PC-3 (cell line): Measurements from ENCODE around the gene UNC5B. TPM values are rescaled to one million over a fixed set of nuclear protein-coding genes. Genes with fewer than 3 reads are reported as not detected.

Experiments
- ATAC-seq: fragments of 200-7000 bp; cut with Tn5 transposase; 2 replicates; pipeline ENCODE4 v1.9.1; 2020; ENCODE audit warnings: mild to moderate bottlenecking, moderate library complexity
- BruUV-seq: library from RNA; stranded (reverse); fragments of 400-500 nt; replicated peaks from 2 replicates; lab custom pipeline; 2021; lab: Mats Ljungman, UMichigan
- CTCF ChIA-PET: fragments of 300-600 bp; sonication (Branson Sonifier 250); formaldehyde crosslinking; loops from one replicate; lab custom pipeline; 2022; ENCODE audit warnings: antibody characterized with exemption; lab: Charles Lee
- POLR2A ChIA-PET: fragments of 300-600 bp; sonication (Branson Sonifier 250); formaldehyde crosslinking; loops from one replicate; lab custom pipeline; 2022; ENCODE audit warnings: antibody characterized with exemption; ENCODE audit not compliant: unreplicated experiment; lab: Charles Lee
- DNase-seq: peaks from one replicate; pipeline ENCODE4 v3.0.0-alpha.2; 2015
- H2AFZ ChIP-seq: fragments of 300-600 bp; sonication (generic); 2 replicates; pipeline ENCODE4 v1.6.0; 2016; ENCODE audit warnings: antibody characterized with exemption, low read length
- H3F3A ChIP-seq: fragments of 300-600 bp; sonication (generic); one replicate; pipeline ENCODE4 v1.6.0; 2017; ENCODE audit warnings: antibody characterized with exemption, low read length, control low read depth, mild to moderate bottlenecking; ENCODE audit not compliant: unreplicated experiment
- H3K27ac ChIP-seq: fragments of 300-600 bp; sonication (generic); 2 replicates; pipeline ENCODE4 v1.5.1; 2016; ENCODE audit warnings: mild to moderate bottlenecking, low read length
- H3K27me3 ChIP-seq: fragments of 300-600 bp; sonication (generic); 2 replicates; pipeline ENCODE4 v1.6.1; 2016; ENCODE audit warnings: low read length, mixed read lengths
- H3K36me3 ChIP-seq: fragments of 300-600 bp; sonication (generic); 2 replicates; pipeline ENCODE4 v1.6.1; 2016; ENCODE audit warnings: low read depth, mixed run types, low read length, mixed read lengths
- H3K4me1 ChIP-seq: fragments of 300-600 bp; sonication (generic); 2 replicates; pipeline ENCODE4 v1.5.1; 2016; ENCODE audit warnings: low read length; ENCODE audit not compliant: insufficient read depth
- H3K4me2 ChIP-seq: fragments of 300-600 bp; sonication (generic); 2 replicates; pipeline ENCODE4 v1.6.0; 2016; ENCODE audit warnings: low read length
- H3K4me3 ChIP-seq: fragments of 300-600 bp; sonication (generic); 2 replicates; pipeline ENCODE4 v1.5.1; 2016; ENCODE audit warnings: mild to moderate bottlenecking, low read length, mixed read lengths
- H3K79me2 ChIP-seq: fragments of 300-600 bp; sonication (generic); 2 replicates; pipeline ENCODE4 v1.6.1; 2017; ENCODE audit warnings: low read length, mixed read lengths
- H3K9ac ChIP-seq: fragments of 300-600 bp; sonication (generic); 2 replicates; pipeline ENCODE4 v1.6.0; 2016; ENCODE audit warnings: mild to moderate bottlenecking, low read length
- H3K9me2 ChIP-seq: fragments of 300-600 bp; sonication (generic); replicated peaks from 2 replicates; pipeline ENCODE4 v1.6.1; 2016; ENCODE audit warnings: mixed run types, low read length, mixed read lengths
- H3K9me3 ChIP-seq: fragments of 300-600 bp; sonication (generic); 2 replicates; pipeline ENCODE4 v1.6.1; 2016; ENCODE audit warnings: low read length, mixed read lengths
- H4K20me1 ChIP-seq: fragments of 300-600 bp; sonication (generic); 2 replicates; pipeline ENCODE4 v1.6.1; 2016; ENCODE audit warnings: low read length, mixed read lengths
- EZH2 ChIP-seq: fragments of 300-600 bp; sonication (generic); IDR thresholded peaks from one replicate; pipeline ENCODE4 v1.6.1; 2017; ENCODE audit warnings: antibody characterized with exemption, mild to moderate bottlenecking, low read length; ENCODE audit not compliant: unreplicated experiment
- EZH2phosphoT487 ChIP-seq: fragments of 300-600 bp; sonication (generic); IDR thresholded peaks from 2 replicates; pipeline ENCODE4 v1.6.1; 2018; ENCODE audit warnings: mild to moderate bottlenecking, antibody characterized with exemption, low read length, borderline replicate concordance
- intact Hi-C: fragments of 100-400 bp; cut with micrococcal nuclease; formaldehyde crosslinking; loops from 2 replicates; pipeline ENCODE4 v1.9.0; 2023
- total RNA-seq: library from RNA; depleted of rRNA; stranded (reverse); fragments of >200 nt; gene quantifications from 2 replicates; pipeline ENCODE4 v1.2.3, GENCODE V29; 2014
- TF ChIP-seq, protein P1 (sequence below): fragments of 300-600 bp; sonication (generic); conservative IDR thresholded peaks from 2 replicates; pipeline ENCODE4 v1.5.1; 2017; ENCODE audit warnings: antibody characterized with exemption, low read depth, mild to moderate bottlenecking, low read length

UNC5B gene
- total RNA-seq, 1 experiment from 2014 or later, result 0.26 TPM

DNA sequence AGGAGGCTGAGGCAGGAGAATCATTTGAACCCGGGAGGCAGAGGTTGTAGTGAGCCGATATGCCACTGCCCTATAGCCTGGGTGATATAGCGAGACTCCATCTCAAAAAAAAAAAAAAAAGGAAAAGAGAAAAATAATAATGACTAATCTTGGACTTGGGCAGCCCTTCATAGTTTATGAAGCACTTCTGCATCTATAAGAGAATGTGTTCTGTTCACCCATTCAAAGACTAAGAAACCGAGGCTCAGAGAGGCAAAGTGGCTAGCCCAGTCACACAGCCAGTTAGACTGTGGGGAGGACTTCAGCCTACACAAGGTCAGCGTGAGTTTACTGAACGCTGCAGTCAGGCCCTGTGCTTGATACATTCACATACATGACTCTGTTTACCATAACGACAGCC is 46.9 kb downstream of the UNC5B start:
- Histone ChIP-seq H3K4me3 (no peak overlapping the region), H3K27ac (no peak overlapping the region), H2AFZ (no peak overlapping the region), H3K9ac (no peak overlapping the region), H3F3A (no peaks in the 10 kb centered on the region), H3K9me3 (no peaks in the 10 kb centered on the region), H3K9me2 (no peaks in the 10 kb centered on the region), H3K27me3 (no peaks in the 10 kb centered on the region), H4K20me1 (no peaks in the 10 kb centered on the region), H3K36me3 (no peaks in the 10 kb centered on the region), H3K79me2 (no peaks in the 10 kb centered on the region), H3K4me1 (peaks cover 16% of the 10 kb centered on the region; the same call in 1 of the 2 replicates), H3K4me2 (no peak overlapping the region)
- ATAC-seq (no peak), DNase-seq (no peak)
- no TSS peak for BruUV-seq
- POLR2A ChIA-PET, result no interaction called here
- CTCF ChIA-PET, result no interaction called here
- intact Hi-C loops, result no loop called here
- TF ChIP-seq, protein P1, sequence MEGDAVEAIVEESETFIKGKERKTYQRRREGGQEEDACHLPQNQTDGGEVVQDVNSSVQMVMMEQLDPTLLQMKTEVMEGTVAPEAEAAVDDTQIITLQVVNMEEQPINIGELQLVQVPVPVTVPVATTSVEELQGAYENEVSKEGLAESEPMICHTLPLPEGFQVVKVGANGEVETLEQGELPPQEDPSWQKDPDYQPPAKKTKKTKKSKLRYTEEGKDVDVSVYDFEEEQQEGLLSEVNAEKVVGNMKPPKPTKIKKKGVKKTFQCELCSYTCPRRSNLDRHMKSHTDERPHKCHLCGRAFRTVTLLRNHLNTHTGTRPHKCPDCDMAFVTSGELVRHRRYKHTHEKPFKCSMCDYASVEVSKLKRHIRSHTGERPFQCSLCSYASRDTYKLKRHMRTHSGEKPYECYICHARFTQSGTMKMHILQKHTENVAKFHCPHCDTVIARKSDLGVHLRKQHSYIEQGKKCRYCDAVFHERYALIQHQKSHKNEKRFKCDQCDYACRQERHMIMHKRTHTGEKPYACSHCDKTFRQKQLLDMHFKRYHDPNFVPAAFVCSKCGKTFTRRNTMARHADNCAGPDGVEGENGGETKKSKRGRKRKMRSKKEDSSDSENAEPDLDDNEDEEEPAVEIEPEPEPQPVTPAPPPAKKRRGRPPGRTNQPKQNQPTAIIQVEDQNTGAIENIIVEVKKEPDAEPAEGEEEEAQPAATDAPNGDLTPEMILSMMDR, result no peak
- TF ChIP-seq EZH2phosphoT487 (no peak), EZH2 (no peak)

DNA sequence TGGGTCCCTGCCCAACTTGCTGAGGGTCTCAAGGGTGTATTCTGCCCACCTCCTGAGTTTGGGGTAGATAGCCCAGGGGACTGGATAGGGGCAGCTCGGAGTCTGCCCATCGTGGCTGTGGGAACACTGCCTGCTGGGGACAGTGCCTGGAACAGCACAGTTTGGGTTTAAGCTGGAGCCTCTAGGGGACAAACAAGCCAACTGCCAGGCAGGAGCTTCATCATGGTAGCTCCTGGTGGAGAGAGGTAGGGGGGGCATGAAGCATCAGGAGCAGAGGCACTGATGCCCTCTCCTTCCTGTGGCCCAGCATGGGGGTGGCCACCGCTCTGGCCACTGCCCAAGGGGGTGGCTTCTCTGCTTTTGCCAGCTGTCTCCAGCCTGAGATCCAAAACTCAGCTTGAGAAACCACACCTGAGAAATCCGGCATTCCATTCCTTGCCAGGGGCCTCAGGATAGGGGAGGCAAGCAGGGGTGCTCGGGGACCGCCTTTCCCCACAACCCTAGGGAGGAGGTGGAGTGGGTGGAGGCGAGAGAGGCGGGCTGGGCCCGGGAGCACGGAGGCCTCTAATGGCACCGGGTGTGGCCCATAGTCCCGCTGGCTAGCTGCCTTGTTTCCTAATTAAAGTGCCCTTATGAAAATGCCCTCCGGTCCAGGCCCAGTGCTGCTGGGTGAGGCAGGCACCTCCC is 47.6 kb downstream of the UNC5B start:
- no peak overlapping the region for H3K4me2 ChIP-seq
- intact Hi-C loops, result no loop called here
- no peak for DNase-seq
- no peaks in the 10 kb centered on the region for H3K9me3 ChIP-seq
- ChIA-PET POLR2A (no interaction called here), CTCF (no interaction called here)
- no peak for ATAC-seq
- no peaks in the 10 kb centered on the region for H3K27me3 ChIP-seq
- no peaks in the 10 kb centered on the region for H3F3A ChIP-seq
- no peak overlapping the region for H3K9ac ChIP-seq
- peaks cover 16% of the 10 kb centered on the region; the same call in 1 of the 2 replicates for H3K4me1 ChIP-seq
- H2AFZ ChIP-seq, result no peak overlapping the region
- no peak overlapping the region for H3K27ac ChIP-seq
- no peaks in the 10 kb centered on the region for H4K20me1 ChIP-seq
- no peak overlapping the region for H3K4me3 ChIP-seq
- BruUV-seq, result no TSS peak
- TF ChIP-seq, protein P1, result no peak
- TF ChIP-seq EZH2phosphoT487, result no peak
- TF ChIP-seq EZH2, result no peak
- no peaks in the 10 kb centered on the region for H3K36me3 ChIP-seq
- H3K79me2 ChIP-seq, result no peaks in the 10 kb centered on the region
- H3K9me2 ChIP-seq, result no peaks in the 10 kb centered on the region

DNA sequence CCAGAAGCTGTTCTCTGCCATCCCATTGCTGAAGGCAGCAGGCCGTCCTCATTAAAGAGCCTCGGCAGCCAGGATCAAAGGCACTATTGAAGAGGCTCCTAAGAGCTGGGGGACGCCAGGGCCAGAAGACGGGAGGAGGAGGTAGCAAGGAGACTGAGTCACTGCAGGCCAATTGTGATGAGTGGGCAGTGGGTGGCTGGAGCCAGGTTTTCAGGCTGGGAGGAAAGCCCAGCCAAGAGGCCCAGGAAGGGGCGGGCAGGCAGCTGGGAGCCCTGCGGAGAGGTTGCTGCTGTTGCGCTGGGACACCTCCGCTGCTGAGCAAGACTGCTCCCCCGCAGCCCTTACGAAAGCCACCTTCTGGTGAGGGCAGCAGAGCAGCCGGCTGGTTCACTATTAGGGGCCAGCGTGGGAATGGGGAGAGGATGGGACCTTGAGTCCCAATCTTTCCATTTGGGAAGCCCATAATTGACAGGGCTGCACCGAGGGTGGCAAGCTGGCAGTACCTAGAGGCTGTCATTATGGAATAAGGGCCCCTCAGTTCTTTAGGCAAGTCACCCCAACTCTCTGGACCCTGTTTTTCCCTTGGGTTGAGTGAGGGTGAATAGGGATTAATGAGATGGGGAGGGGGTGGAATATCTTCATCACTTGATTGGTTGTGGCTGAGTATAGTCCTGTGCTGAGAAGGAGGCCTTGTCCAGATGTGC is 48.4 kb downstream of the UNC5B start:
- no peak overlapping the region for H3K4me2 ChIP-seq
- no peak for ATAC-seq
- POLR2A ChIA-PET, result no interaction called here
- intact Hi-C loops, result no loop called here
- H2AFZ ChIP-seq, result no peak overlapping the region
- H3K9me3 ChIP-seq, result no peaks in the 10 kb centered on the region
- no peaks in the 10 kb centered on the region for H3K9me2 ChIP-seq
- H3K27me3 ChIP-seq, result no peaks in the 10 kb centered on the region
- CTCF ChIA-PET, result no interaction called here
- no peaks in the 10 kb centered on the region for H3K36me3 ChIP-seq
- H3K79me2 ChIP-seq, result no peaks in the 10 kb centered on the region
- TF ChIP-seq EZH2, result no peak
- no peak for TF ChIP-seq EZH2phosphoT487
- TF ChIP-seq, protein P1, result no peak
- H3K9ac ChIP-seq, result no peak overlapping the region
- H3K4me3 ChIP-seq, result no peak overlapping the region
- H4K20me1 ChIP-seq, result no peaks in the 10 kb centered on the region
- no peak overlapping the region for H3K27ac ChIP-seq
- BruUV-seq, result no TSS peak
- DNase-seq, result no peak
- H3K4me1 ChIP-seq, result peaks cover 10% of the 10 kb centered on the region; the same call in 1 of the 2 replicates
- H3F3A ChIP-seq, result no peaks in the 10 kb centered on the region
